Measurements from ENCODE around the gene RHBDD2.

DNA sequence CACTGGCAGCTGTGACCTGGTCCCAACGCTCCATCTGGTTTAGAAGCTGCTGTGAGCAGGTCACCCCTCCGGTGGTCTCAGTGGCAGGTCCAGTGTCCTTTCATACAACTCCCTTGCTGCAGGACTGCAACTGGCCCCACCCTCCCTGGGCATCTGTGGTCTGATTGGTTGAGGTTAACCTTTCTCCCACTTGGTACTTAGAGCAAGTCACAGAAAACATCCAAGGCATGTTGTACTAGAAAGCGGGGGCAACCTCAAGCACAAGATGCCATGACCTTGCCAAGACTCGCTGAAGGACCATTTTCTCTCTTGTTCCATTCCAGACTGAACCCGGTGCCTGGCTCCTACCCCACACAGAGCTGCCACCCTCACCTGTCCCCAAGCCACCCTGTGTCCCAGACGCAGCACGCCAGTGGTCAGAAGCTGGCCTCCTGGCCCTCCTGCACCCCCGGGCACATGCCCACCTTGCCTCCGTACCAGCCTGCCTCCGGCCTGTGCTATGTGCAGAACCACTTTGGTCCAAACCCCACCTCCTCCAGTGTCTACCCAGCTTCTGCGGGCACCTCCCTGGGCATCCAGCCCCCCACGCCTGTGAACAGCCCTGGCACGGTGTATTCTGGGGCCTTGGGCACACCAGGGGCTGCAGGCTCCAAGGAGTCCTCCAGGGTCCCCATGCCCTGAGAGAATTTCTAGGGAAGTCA, 9.0 kb downstream of the RHBDD2 start:
- TF ChIP-seq, protein P1, sequence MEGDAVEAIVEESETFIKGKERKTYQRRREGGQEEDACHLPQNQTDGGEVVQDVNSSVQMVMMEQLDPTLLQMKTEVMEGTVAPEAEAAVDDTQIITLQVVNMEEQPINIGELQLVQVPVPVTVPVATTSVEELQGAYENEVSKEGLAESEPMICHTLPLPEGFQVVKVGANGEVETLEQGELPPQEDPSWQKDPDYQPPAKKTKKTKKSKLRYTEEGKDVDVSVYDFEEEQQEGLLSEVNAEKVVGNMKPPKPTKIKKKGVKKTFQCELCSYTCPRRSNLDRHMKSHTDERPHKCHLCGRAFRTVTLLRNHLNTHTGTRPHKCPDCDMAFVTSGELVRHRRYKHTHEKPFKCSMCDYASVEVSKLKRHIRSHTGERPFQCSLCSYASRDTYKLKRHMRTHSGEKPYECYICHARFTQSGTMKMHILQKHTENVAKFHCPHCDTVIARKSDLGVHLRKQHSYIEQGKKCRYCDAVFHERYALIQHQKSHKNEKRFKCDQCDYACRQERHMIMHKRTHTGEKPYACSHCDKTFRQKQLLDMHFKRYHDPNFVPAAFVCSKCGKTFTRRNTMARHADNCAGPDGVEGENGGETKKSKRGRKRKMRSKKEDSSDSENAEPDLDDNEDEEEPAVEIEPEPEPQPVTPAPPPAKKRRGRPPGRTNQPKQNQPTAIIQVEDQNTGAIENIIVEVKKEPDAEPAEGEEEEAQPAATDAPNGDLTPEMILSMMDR (IDR thresholded peaks at IDR 0.05 in 4 of 5, conservative IDR thresholded peaks at IDR 0.05 in 1 of 5): no peak
- TF ChIP-seq POLR2A (IDR thresholded peaks at IDR 0.05): no peak

All from gastrocnemius medialis (tissue), 4 donors.